Measurements from ENCODE around the gene DIDO1. TPM values are rescaled to one million over a fixed set of nuclear protein-coding genes. Genes with fewer than 3 reads are reported as not detected.

DIDO1 gene
- total RNA-seq, 4 donors from 2014 or later: 49.5 to 75.8 (median 66.5) TPM

GRCh38 chr20:62859721-62860120 is 66.6 kb downstream of the DIDO1 start:
- Histone ChIP-seq H3K27ac (no peak overlapping the region), H3K9me3 (no peaks in the 10 kb centered on the region), H3K4me1 (peaks cover 0 to 27% (median 7%) of the 10 kb centered on the region in 3 donors), H3K4me3 (peak overlapping the region in 1 of 2 donors; percentile 56), H3K36me3 (peaks cover 0 to 33% of the 10 kb centered on the region in 2 donors), H3K27me3 (no peaks in the 10 kb centered on the region)
- WGBS, 2 donors (ENCODE audit: low coverage in 1 of 2): 89 to 97% methylated on average over 5 to 6 of the region's 12 CpGs
- no peak for ATAC-seq
- TF ChIP-seq POLR2A (IDR thresholded peaks at IDR 0.05): no peak
- no peak for TF ChIP-seq EP300 (IDR thresholded peaks at IDR 0.05)
- no peak for TF ChIP-seq POLR2AphosphoS5 (IDR thresholded peaks at IDR 0.05)
- TF ChIP-seq, protein P1, sequence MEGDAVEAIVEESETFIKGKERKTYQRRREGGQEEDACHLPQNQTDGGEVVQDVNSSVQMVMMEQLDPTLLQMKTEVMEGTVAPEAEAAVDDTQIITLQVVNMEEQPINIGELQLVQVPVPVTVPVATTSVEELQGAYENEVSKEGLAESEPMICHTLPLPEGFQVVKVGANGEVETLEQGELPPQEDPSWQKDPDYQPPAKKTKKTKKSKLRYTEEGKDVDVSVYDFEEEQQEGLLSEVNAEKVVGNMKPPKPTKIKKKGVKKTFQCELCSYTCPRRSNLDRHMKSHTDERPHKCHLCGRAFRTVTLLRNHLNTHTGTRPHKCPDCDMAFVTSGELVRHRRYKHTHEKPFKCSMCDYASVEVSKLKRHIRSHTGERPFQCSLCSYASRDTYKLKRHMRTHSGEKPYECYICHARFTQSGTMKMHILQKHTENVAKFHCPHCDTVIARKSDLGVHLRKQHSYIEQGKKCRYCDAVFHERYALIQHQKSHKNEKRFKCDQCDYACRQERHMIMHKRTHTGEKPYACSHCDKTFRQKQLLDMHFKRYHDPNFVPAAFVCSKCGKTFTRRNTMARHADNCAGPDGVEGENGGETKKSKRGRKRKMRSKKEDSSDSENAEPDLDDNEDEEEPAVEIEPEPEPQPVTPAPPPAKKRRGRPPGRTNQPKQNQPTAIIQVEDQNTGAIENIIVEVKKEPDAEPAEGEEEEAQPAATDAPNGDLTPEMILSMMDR (IDR thresholded peaks at IDR 0.05): no peak

GRCh38 chr20:62858058-62858830 is 68.1 kb downstream of the DIDO1 start:
- Histone ChIP-seq H3K4me3 (no peak overlapping the region), H3K27me3 (no peaks in the 10 kb centered on the region), H3K9me3 (no peaks in the 10 kb centered on the region), H3K4me1 (peaks cover 0 to 27% (median 7%) of the 10 kb centered on the region in 3 donors), H3K36me3 (peaks cover 0 to 48% of the 10 kb centered on the region in 2 donors), H3K27ac (no peak overlapping the region)
- 83 to 90% methylated on average over 8 to 17 of the region's 23 CpGs for WGBS, 2 donors (ENCODE audit: low coverage in 1 of 2)
- no peak for ATAC-seq
- TF ChIP-seq POLR2A (IDR thresholded peaks at IDR 0.05) (no peak), EP300 (IDR thresholded peaks at IDR 0.05) (no peak), POLR2AphosphoS5 (IDR thresholded peaks at IDR 0.05) (no peak)
- TF ChIP-seq, protein P1 (IDR thresholded peaks at IDR 0.05): no peak

DNA sequence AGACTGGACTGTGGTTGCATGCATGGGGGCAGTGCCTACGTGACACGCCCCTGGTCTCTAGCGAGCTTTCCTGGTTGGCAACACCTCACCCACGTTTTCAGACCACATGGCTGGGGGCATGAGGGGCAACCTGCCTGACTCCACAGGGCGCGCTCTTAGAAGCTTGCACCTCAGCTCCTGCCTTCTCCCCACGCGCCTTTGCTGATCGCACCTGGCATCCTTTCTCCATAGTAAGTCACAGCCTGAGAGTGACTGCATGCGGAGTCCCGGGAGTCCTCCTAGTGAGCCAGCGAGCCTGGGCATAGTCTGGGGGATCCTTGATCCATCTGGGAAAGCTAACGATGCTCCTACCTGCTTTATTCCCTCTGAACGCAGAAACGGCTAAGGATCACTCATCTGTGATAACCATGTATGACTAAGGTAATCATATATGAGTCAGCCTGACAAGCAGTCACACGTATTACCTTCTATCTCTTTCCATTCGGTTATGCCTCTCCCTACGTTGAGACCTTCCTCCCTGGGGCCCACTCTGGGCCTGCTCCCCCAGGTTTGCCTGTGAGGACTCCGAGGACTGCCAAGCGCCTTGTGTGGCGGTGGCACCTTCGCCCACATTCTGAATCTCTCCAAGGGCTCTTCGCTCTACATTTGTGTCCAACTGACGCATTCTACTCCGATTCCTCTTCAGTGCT is 69.2 kb downstream of the DIDO1 start:
- H3K27me3 ChIP-seq: no peaks in the 10 kb centered on the region
- H3K27ac ChIP-seq: no peak overlapping the region
- ATAC-seq: no peak
- no peak for TF ChIP-seq POLR2A (IDR thresholded peaks at IDR 0.05)
- no peak for TF ChIP-seq POLR2AphosphoS5 (IDR thresholded peaks at IDR 0.05)
- no peak for TF ChIP-seq EP300 (IDR thresholded peaks at IDR 0.05)
- TF ChIP-seq, protein P1 (IDR thresholded peaks at IDR 0.05): no peak
- peaks cover 0 to 60% of the 10 kb centered on the region in 2 donors for H3K36me3 ChIP-seq
- no peak overlapping the region for H3K4me3 ChIP-seq
- no peaks in the 10 kb centered on the region for H3K9me3 ChIP-seq
- H3K4me1 ChIP-seq: peaks cover 0 to 21% (median 7%) of the 10 kb centered on the region in 3 donors
- 96 to 100% methylated on average over 9 to 23 of the region's 25 CpGs for WGBS, 2 donors (ENCODE audit: low coverage in 1 of 2)

GRCh38 chr20:62855120-62855519 is 71.2 kb downstream of the DIDO1 start:
- no peak overlapping the region for H3K4me3 ChIP-seq
- no peaks in the 10 kb centered on the region for H3K27me3 ChIP-seq
- peaks cover 0 to 73% of the 10 kb centered on the region in 2 donors for H3K36me3 ChIP-seq
- peaks cover 0 to 12% (median 1%) of the 10 kb centered on the region in 3 donors for H3K4me1 ChIP-seq
- no peak for ATAC-seq
- no peaks in the 10 kb centered on the region for H3K9me3 ChIP-seq
- TF ChIP-seq, protein P1 (IDR thresholded peaks at IDR 0.05): no peak
- TF ChIP-seq POLR2A (IDR thresholded peaks at IDR 0.05) (no peak), POLR2AphosphoS5 (IDR thresholded peaks at IDR 0.05) (no peak), EP300 (IDR thresholded peaks at IDR 0.05) (no peak)
- WGBS, 2 donors (ENCODE audit: low coverage in 1 of 2): 88 to 100% methylated on average over 3 to 4 of the region's 5 CpGs
- no peak overlapping the region for H3K27ac ChIP-seq
